MCF 10A (cell line): Measurements from ENCODE around the gene CHID1. TPM values are rescaled to one million over a fixed set of nuclear protein-coding genes. Genes with fewer than 3 reads are reported as not detected.

Experiments
- BruUV-seq: library from RNA; stranded (reverse); fragments of 400-500 nt; replicated peaks from 2 replicates; lab custom pipeline; 2021; lab: Mats Ljungman, UMichigan
- CTCF ChIA-PET: fragments of 300-600 bp; sonication (Branson Sonifier 250); formaldehyde crosslinking; extraction: SDS; loops from one replicate; lab custom pipeline; 2021; ENCODE audit warnings: antibody characterized with exemption, inconsistent platforms; lab: Yijun Ruan, JAX
- POLR2A ChIA-PET: fragments of 300-600, 350-650 bp; sonication (Branson Sonifier 250); formaldehyde crosslinking; extraction: SDS; loops from one replicate; lab custom pipeline; 2020; ENCODE audit warnings: antibody characterized with exemption, inconsistent platforms; lab: Yijun Ruan, JAX
- DNase-seq: peaks from one replicate; pipeline ENCODE4 v3.0.0-alpha.2; 2018; ENCODE audit not compliant: unreplicated experiment
- H3K27ac Mint-ChIP-seq: one replicate; pipeline ENCODE4 v1.8.0; 2022; ENCODE audit warnings: mild to moderate bottlenecking, low read depth, mixed read lengths; ENCODE audit not compliant: unreplicated experiment
- H3K27me3 Mint-ChIP-seq: one replicate; pipeline ENCODE4 v1.8.0; 2022; ENCODE audit warnings: mixed read lengths; ENCODE audit not compliant: insufficient read depth, unreplicated experiment
- H3K36me3 Mint-ChIP-seq: one replicate; pipeline ENCODE4 v1.8.0; 2022; ENCODE audit warnings: mild to moderate bottlenecking, moderate library complexity, mixed read lengths; ENCODE audit not compliant: insufficient read depth, unreplicated experiment
- H3K4me1 Mint-ChIP-seq: one replicate; pipeline ENCODE4 v1.8.0; 2022; ENCODE audit warnings: mixed read lengths; ENCODE audit not compliant: insufficient read depth, unreplicated experiment
- H3K4me3 Mint-ChIP-seq: one replicate; pipeline ENCODE4 v1.8.0; 2022; ENCODE audit warnings: mild to moderate bottlenecking, moderate library complexity, mixed read lengths; ENCODE audit not compliant: unreplicated experiment
- H3K9me3 Mint-ChIP-seq: one replicate; pipeline ENCODE4 v1.8.0; 2022; ENCODE audit warnings: mixed read lengths; ENCODE audit not compliant: unreplicated experiment
- intact Hi-C: fragments of 100-400 bp; cut with micrococcal nuclease; formaldehyde crosslinking; loops from 2 replicates; pipeline ENCODE4 v1.14.1; 2022
- total RNA-seq: library from RNA; stranded (reverse); gene quantifications from 2 replicates; pipeline ENCODE4 v1.2.3, GENCODE V29; 2022
- TF ChIP-seq, protein P1 (sequence below): fragments of 200-600 bp; IDR thresholded peaks from one replicate; pipeline ENCODE4 v1.8.0; 2022; ENCODE audit warnings: antibody characterized with exemption, mild to moderate bottlenecking; ENCODE audit not compliant: unreplicated experiment

Gene CHID1
- total RNA-seq, 1 experiment from 2014 or later = 94.8 TPM

DNA sequence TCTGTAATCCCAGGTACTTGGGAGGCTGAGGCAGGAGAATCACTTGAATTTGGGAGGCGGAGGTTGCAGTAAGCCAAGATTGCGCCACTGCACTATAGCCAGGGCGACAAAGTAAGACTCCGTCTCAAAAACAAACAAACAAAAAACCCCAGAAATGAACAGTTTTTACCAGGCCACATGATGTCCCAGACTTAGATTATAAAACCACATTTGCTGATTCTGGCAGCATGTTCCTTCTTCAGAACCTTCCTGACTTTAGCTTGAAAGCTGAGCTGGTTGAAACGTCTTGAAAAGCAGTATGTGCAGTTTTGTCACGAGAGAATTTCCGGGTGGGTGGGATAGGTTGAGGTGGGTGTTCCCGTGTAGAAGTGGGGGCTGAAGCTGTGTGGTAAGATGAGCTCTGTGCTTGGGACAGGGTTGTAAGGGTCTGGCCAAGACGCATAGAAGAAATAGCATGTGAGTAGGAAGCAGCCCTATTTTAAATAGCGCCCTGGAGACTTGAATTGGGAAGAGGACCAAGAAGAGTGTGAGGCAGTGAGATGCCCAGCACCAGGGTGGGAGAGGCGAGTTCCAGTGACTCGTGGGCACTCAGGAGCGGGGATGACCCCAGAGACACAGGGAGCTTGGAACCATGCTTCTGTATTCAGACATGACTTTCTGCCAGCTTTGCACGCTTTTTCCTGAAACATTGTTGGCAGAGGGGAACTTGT is 22.7 kb upstream of the CHID1 start:
- POLR2A ChIA-PET = no interaction called here

DNA sequence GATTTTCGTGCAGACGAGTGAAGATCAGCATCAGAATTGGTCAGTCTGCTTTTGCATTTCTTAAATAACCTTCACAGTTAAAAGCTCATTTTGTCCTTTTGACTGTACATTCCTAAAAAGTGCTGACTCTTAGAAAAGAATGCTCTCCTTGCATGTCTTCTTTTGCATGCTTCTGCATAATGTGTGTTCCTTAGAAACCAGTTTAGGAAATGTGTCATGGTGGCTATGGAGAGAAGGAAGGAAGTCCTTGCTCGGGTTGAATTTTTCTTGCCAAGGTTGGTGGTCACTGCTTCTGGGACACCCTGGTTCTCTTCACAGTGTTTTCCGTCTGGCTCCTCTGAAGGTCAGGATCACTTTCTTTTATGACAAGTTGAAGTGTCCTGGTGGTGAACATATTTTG is 21.8 kb upstream of the CHID1 start:
- POLR2A ChIA-PET = interaction anchor here (0.6 kb wide), 1 partner anchor 19 kb away, joined by 3 read pairs; no protein-coding TSS in a partner anchor
- H3K36me3 Mint-ChIP-seq = peaks cover 33% of the 10 kb centered on the region
- TF ChIP-seq, protein P1, sequence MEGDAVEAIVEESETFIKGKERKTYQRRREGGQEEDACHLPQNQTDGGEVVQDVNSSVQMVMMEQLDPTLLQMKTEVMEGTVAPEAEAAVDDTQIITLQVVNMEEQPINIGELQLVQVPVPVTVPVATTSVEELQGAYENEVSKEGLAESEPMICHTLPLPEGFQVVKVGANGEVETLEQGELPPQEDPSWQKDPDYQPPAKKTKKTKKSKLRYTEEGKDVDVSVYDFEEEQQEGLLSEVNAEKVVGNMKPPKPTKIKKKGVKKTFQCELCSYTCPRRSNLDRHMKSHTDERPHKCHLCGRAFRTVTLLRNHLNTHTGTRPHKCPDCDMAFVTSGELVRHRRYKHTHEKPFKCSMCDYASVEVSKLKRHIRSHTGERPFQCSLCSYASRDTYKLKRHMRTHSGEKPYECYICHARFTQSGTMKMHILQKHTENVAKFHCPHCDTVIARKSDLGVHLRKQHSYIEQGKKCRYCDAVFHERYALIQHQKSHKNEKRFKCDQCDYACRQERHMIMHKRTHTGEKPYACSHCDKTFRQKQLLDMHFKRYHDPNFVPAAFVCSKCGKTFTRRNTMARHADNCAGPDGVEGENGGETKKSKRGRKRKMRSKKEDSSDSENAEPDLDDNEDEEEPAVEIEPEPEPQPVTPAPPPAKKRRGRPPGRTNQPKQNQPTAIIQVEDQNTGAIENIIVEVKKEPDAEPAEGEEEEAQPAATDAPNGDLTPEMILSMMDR = no peak
- peaks cover 15% of the 10 kb centered on the region for H3K4me1 Mint-ChIP-seq
- H3K27me3 Mint-ChIP-seq = no peaks in the 10 kb centered on the region
- no peak for DNase-seq
- H3K4me3 Mint-ChIP-seq = no peak overlapping the region
- H3K9me3 Mint-ChIP-seq = no peaks in the 10 kb centered on the region
- BruUV-seq = no TSS peak
- intact Hi-C loops = no loop called here
- CTCF ChIA-PET = no interaction called here
- no peak overlapping the region for H3K27ac Mint-ChIP-seq

More for the DNA sequence above, 22.7 kb upstream of the CHID1 start:
- Mint-ChIP-seq H3K9me3 (no peaks in the 10 kb centered on the region), H3K4me1 (peaks cover 13% of the 10 kb centered on the region), H3K4me3 (no peak overlapping the region), H3K36me3 (peaks cover 36% of the 10 kb centered on the region), H3K27ac (no peak overlapping the region), H3K27me3 (no peaks in the 10 kb centered on the region)
- no peak for DNase-seq
- CTCF ChIA-PET = interaction anchor here (1.4 kb wide), 1 partner anchor 21 kb away, joined by 3 read pairs; no protein-coding TSS in a partner anchor
- TF ChIP-seq, protein P1 = no peak
- intact Hi-C loops = no loop called here
- no TSS peak for BruUV-seq

GRCh38 chr11:931385-931784 is 20.8 kb upstream of the CHID1 start:
- Mint-ChIP-seq H3K4me1 (peaks cover 15% of the 10 kb centered on the region), H3K36me3 (peaks cover 35% of the 10 kb centered on the region), H3K27me3 (no peaks in the 10 kb centered on the region), H3K9me3 (no peaks in the 10 kb centered on the region), H3K27ac (no peak overlapping the region), H3K4me3 (no peak overlapping the region)
- DNase-seq = no peak
- BruUV-seq = no TSS peak
- ChIA-PET CTCF (interaction anchor here (0.7 kb wide), 1 partner anchor 119 kb away, joined by 3 read pairs; no protein-coding TSS in a partner anchor), POLR2A (no interaction called here)
- TF ChIP-seq, protein P1 = no peak
- intact Hi-C loops = no loop called here

DNA sequence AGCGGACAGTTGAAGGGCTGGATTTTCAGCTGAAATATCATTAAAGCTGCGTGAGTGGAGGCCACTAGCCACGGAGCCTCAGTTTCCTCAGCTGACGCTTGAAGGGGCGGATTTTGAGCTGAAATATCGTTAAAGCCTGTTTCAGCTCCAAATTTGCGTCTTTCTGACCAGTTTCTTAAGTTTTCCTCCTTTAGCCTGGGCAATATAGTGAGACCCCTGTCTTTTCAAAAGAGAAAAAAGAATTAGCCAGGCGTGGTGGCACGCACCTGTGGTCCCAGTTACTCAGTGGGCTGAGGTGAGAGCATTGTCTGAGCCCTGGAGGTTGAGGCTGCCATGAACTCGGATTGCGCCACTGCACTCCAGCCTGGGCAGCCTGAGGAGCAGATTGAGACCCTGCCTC is 18.8 kb upstream of the CHID1 start:
- TF ChIP-seq, protein P1 = no peak
- no TSS peak for BruUV-seq
- CTCF ChIA-PET = no interaction called here
- Mint-ChIP-seq H3K9me3 (no peaks in the 10 kb centered on the region), H3K27ac (no peak overlapping the region), H3K4me3 (no peak overlapping the region), H3K4me1 (peaks cover 15% of the 10 kb centered on the region), H3K36me3 (peaks cover 24% of the 10 kb centered on the region), H3K27me3 (no peaks in the 10 kb centered on the region)
- POLR2A ChIA-PET = interaction anchor here (1.4 kb wide), 1 partner anchor 23 kb away, joined by 3 read pairs; no protein-coding TSS in a partner anchor
- no peak for DNase-seq
- intact Hi-C loops = no loop called here
